HCT116 (cell line): ENCODE results near the gene ALOXE3. TPM values are rescaled to one million over a fixed set of nuclear protein-coding genes. Genes with fewer than 3 reads are reported as not detected.

Experiments used
- ATAC-seq: fragments of 200-7000 bp; cut with Tn5 transposase; 2 replicates; pipeline ENCODE4 v1.9.1; 2020; ENCODE audit warnings: mild to moderate bottlenecking, moderate library complexity
- BruUV-seq: library from RNA; stranded (reverse); fragments of 400-500 nt; replicated peaks from 2 replicates; lab custom pipeline; 2021; lab: Mats Ljungman, UMichigan
- CTCF ChIA-PET: fragments of 300-600 bp; sonication (Branson Sonifier 250); formaldehyde crosslinking; loops from one replicate; lab custom pipeline; 2021; ENCODE audit warnings: antibody characterized with exemption; lab: Charles Lee
- POLR2A ChIA-PET: fragments of 300-600, 350-600 bp; sonication (Branson Sonifier 250); formaldehyde crosslinking; loops from one replicate; lab custom pipeline; 2021; ENCODE audit warnings: antibody characterized with exemption; lab: Charles Lee
- RAD21 ChIA-PET, 2 experiments: fragments of 300-600 bp; sonication (Branson Sonifier 250); formaldehyde crosslinking; loops; one replicate each; lab custom pipeline; 2023; ENCODE audit warnings: low total read pairs in 2 of 2; ENCODE audit not compliant: uncharacterized antibody in 2 of 2, unreplicated experiment in 2 of 2, low non-redundant PET in 1 of 2; lab: Charles Lee
- DNase-seq: peaks from one replicate; pipeline ENCODE4 v3.0.0-alpha.2; 2010; ENCODE audit warnings: low read depth, low spot score
- H2AFZ ChIP-seq: fragments of 200-600 bp; shearing (Covaris generic), sonication (generic); 2 replicates; pipeline ENCODE4 v1.6.1; 2017; ENCODE audit warnings: low read depth, mixed run types, mixed read lengths, antibody characterized with exemption, low read length; ENCODE audit not compliant: poor library complexity, severe bottlenecking
- H3K27ac ChIP-seq: 2 replicates; pipeline ENCODE4 v1.5.1; 2012; ENCODE audit warnings: low read depth, low read length
- H3K27me3 ChIP-seq: fragments of 200-600 bp; sonication (generic); 2 replicates; pipeline ENCODE4 v1.6.1; 2016; ENCODE audit warnings: mixed run types, low read length, mixed read lengths; ENCODE audit not compliant: insufficient read depth
- H3K36me3 ChIP-seq, 2 experiments: fragments of 200-500 bp in 1 of 2; fragments of 200-600 bp in 1 of 2; sonication (Bioruptor generic) in 1 of 2; sonication (generic) in 1 of 2; 2 replicates each; pipeline versions ENCODE4 v1.5.1 to v1.6.1; 2014 to 2016; ENCODE audit warnings: low read length in 2 of 2, inconsistent platforms in 1 of 2, mixed read lengths in 1 of 2, mixed run types in 1 of 2; ENCODE audit not compliant: insufficient read depth in 2 of 2, control insufficient read depth in 1 of 2
- H3K4me1 ChIP-seq, 2 experiments: fragments of 200-600 bp in 1 of 2; sonication (generic) in 1 of 2; 2 replicates each; pipeline versions ENCODE4 v1.5.1 to v1.6.1; 2012 to 2017; ENCODE audit warnings: low read length in 2 of 2, inconsistent platforms in 1 of 2, mild to moderate bottlenecking in 1 of 2, mixed read lengths in 1 of 2, mixed run types in 1 of 2, moderate library complexity in 1 of 2; ENCODE audit not compliant: insufficient read depth in 2 of 2, control insufficient read depth in 1 of 2
- H3K4me2 ChIP-seq: fragments of 200-600 bp; sonication (generic); 2 replicates; pipeline ENCODE4 v1.6.1; 2017; ENCODE audit warnings: mixed run types, low read length, mixed read lengths
- H3K4me3 ChIP-seq, 2 experiments: fragments of 200-600 bp in 1 of 2; sonication (generic) in 1 of 2; replicated peaks in 1 of 2; 2 replicates each; pipeline ENCODE4 v1.5.1; 2011 to 2016; ENCODE audit warnings: low read length in 2 of 2, control low read depth in 1 of 2, low read depth in 1 of 2, mild to moderate bottlenecking in 1 of 2, mixed read lengths in 1 of 2, mixed run types in 1 of 2
- H3K79me2 ChIP-seq: fragments of 200-600 bp; sonication (generic); 2 replicates; pipeline ENCODE4 v1.6.1; 2017; ENCODE audit warnings: mild to moderate bottlenecking, mixed run types, low read length, moderate library complexity, mixed read lengths; ENCODE audit not compliant: insufficient read depth
- H3K9ac ChIP-seq: fragments of 200-600 bp; sonication (generic); 2 replicates; pipeline ENCODE4 v1.6.1; 2016; ENCODE audit warnings: low read length, mixed read lengths
- H3K9me2 ChIP-seq: fragments of 200-600 bp; sonication (generic), shearing (Covaris generic); 2 replicates; pipeline ENCODE4 v1.6.1; 2017; ENCODE audit warnings: mixed run types, mild to moderate bottlenecking, moderate library complexity; ENCODE audit not compliant: insufficient read depth
- H3K9me3 ChIP-seq, 2 experiments: fragments of 200-500 bp in 1 of 2; fragments of 200-600 bp in 1 of 2; sonication (Bioruptor generic) in 1 of 2; sonication (generic) in 1 of 2; 2 replicates each; pipeline ENCODE4 v1.6.1; 2014 to 2017; ENCODE audit warnings: low read length in 2 of 2, mixed read lengths in 2 of 2, inconsistent platforms in 1 of 2, low read depth in 1 of 2, mild to moderate bottlenecking in 1 of 2, mixed run types in 1 of 2, moderate library complexity in 1 of 2; ENCODE audit not compliant: control insufficient read depth in 1 of 2, insufficient read depth in 1 of 2
- H4K20me1 ChIP-seq: fragments of 200-600 bp; sonication (generic), shearing (Covaris generic); 2 replicates; pipeline ENCODE4 v1.6.1; 2017; ENCODE audit warnings: mixed run types, mild to moderate bottlenecking, moderate library complexity; ENCODE audit not compliant: insufficient read depth
- ATF3 ChIP-seq: IDR thresholded peaks from 2 replicates; pipeline ENCODE4 v1.6.1; 2012
- CBX3 ChIP-seq: IDR thresholded peaks from 2 replicates; pipeline ENCODE4 v1.6.1; 2012; ENCODE audit warnings: low read depth
- CEBPB ChIP-seq: IDR thresholded peaks from 2 replicates; pipeline ENCODE4 v1.6.1; 2012; ENCODE audit warnings: low read depth
- EGR1 ChIP-seq: IDR thresholded peaks from 2 replicates; pipeline ENCODE4 v1.6.1; 2012; ENCODE audit warnings: low read depth
- ELF1 ChIP-seq: IDR thresholded peaks from 2 replicates; pipeline ENCODE4 v1.6.1; 2012; ENCODE audit warnings: low read depth, borderline replicate concordance
- EZH2 ChIP-seq: fragments of 200-600 bp; sonication (generic); IDR thresholded peaks from 2 replicates; pipeline ENCODE4 v1.6.1; 2017; ENCODE audit warnings: antibody characterized with exemption, mixed run types
- EZH2phosphoT487 ChIP-seq: fragments of 200-600 bp; IDR thresholded peaks from 2 replicates; pipeline ENCODE4 v1.6.1; 2018; ENCODE audit warnings: antibody characterized with exemption, borderline replicate concordance
- FOSL1 ChIP-seq: IDR thresholded peaks from 2 replicates; pipeline ENCODE4 v1.6.1; 2012; ENCODE audit warnings: low read depth
- MAX ChIP-seq: IDR thresholded peaks from 2 replicates; pipeline ENCODE4 v1.6.1; 2012
- POLR2A ChIP-seq: IDR thresholded peaks from 2 replicates; pipeline ENCODE4 v1.7.0; 2011; ENCODE audit warnings: borderline replicate concordance; ENCODE audit not compliant: insufficient read depth, insufficient read length; ENCODE audit errors: extremely low read depth
- POLR2AphosphoS5 ChIP-seq: IDR thresholded peaks from 2 replicates; pipeline ENCODE4 v1.6.1; 2011; ENCODE audit warnings: mild to moderate bottlenecking, low read depth, low read length, moderate library complexity
- RAD21 ChIP-seq: IDR thresholded peaks from 2 replicates; pipeline ENCODE4 v1.6.1; 2012; ENCODE audit warnings: low read depth, mild to moderate bottlenecking
- REST ChIP-seq: IDR thresholded peaks from 2 replicates; pipeline ENCODE4 v1.6.1; 2012; ENCODE audit warnings: low read depth
- SIN3A ChIP-seq: IDR thresholded peaks from 2 replicates; pipeline ENCODE4 v1.6.1; 2012; ENCODE audit warnings: low read depth
- SP1 ChIP-seq: IDR thresholded peaks from 2 replicates; pipeline ENCODE4 v1.6.1; 2012; ENCODE audit warnings: low read depth
- SRF ChIP-seq: IDR thresholded peaks from 2 replicates; pipeline ENCODE4 v1.6.1; 2012; ENCODE audit warnings: low read depth
- TCF7L2 ChIP-seq: IDR thresholded peaks from 2 replicates; pipeline ENCODE4 v1.7.0; 2011; ENCODE audit warnings: borderline replicate concordance, inconsistent platforms; ENCODE audit not compliant: insufficient read depth, insufficient read length; ENCODE audit errors: extremely low read depth
- ZBTB33 ChIP-seq: IDR thresholded peaks from 2 replicates; pipeline ENCODE4 v1.6.1; 2011; ENCODE audit warnings: mild to moderate bottlenecking, low read length, moderate library complexity; ENCODE audit not compliant: insufficient replicate concordance; ENCODE audit errors: extremely low read depth
- ZNF274 ChIP-seq: fragments of 200-500 bp; sonication (Bioruptor generic); IDR thresholded peaks from 2 replicates; pipeline ENCODE4 v1.6.1; 2014; ENCODE audit warnings: mild to moderate bottlenecking, low read depth, low read length, inconsistent platforms
- intact Hi-C: fragments of 100-400 bp; cut with micrococcal nuclease; formaldehyde crosslinking; loops from 2 replicates; pipeline ENCODE4 v1.10.0; 2022
- total RNA-seq: library from RNA; stranded (reverse); gene quantifications from one replicate; pipeline ENCODE4 v1.2.1, GENCODE V29; 2021; ENCODE audit not compliant: unreplicated experiment

Gene ALOXE3
- total RNA-seq, 1 experiment from 2014 or later, result 3.5 TPM

- ChIA-PET POLR2A (no interaction called here), CTCF (no interaction called here), RAD21 (no interaction called here)
- no peak overlapping the region for H3K27ac ChIP-seq
- H4K20me1 ChIP-seq, result no peaks in the 10 kb centered on the region
- no peaks in the 10 kb centered on the region for H3K9me2 ChIP-seq
- no peak overlapping the region for H3K4me2 ChIP-seq
- H3K9me3 ChIP-seq, result no peaks in the 10 kb centered on the region
- no peak overlapping the region for H3K9ac ChIP-seq
- DNase-seq (no peak), ATAC-seq (no peak)
- TF ChIP-seq POLR2AphosphoS5, result no peak
- no peak for TF ChIP-seq ELF1
- no peak for TF ChIP-seq ZNF274
- TF ChIP-seq REST, result no peak
- TF ChIP-seq TCF7L2, result no peak
- TF ChIP-seq RAD21, result no peak
- no peak for TF ChIP-seq MAX
- TF ChIP-seq SP1, result no peak
- no peak for TF ChIP-seq SIN3A
- no peak for TF ChIP-seq EZH2phosphoT487
- TF ChIP-seq FOSL1, result no peak
- no peak for TF ChIP-seq EGR1
- TF ChIP-seq EZH2, result no peak
- no peak for TF ChIP-seq ZBTB33
- TF ChIP-seq SRF, result no peak
- no peak for TF ChIP-seq CEBPB
- TF ChIP-seq POLR2A, result no peak
- no peak for TF ChIP-seq ATF3
- TF ChIP-seq CBX3, result no peak
- intact Hi-C loops, result no loop called here
- no peaks in the 10 kb centered on the region for H3K36me3 ChIP-seq
- H2AFZ ChIP-seq, result no peak overlapping the region
- no peaks in the 10 kb centered on the region for H3K27me3 ChIP-seq
- no peaks in the 10 kb centered on the region for H3K4me1 ChIP-seq
- H3K79me2 ChIP-seq, result no peaks in the 10 kb centered on the region
- no TSS peak for BruUV-seq
- H3K4me3 ChIP-seq, result no peak overlapping the region
Observed at GRCh38 chr17:8066841-8067775, 51.2 kb downstream of the ALOXE3 start.
